ENCODE results near the gene LBX2.
"Not testable (repeated sequence)": the region's sequence is repeated elsewhere in the genome, so short reads cannot be mapped to it uniquely, and the experiment has no call there.

The LBX2 gene

GRCh38 chr2:74503506-74504475, 4.4 kb upstream of the LBX2 start:
- no peak for DNase-seq

- DNase-seq: no peak
Observed at GRCh38 chr2:74502720-74503505, 3.5 kb upstream of the LBX2 start.

GRCh38 chr2:74502147-74502719, 2.8 kb upstream of the LBX2 start:
- no peak for DNase-seq

- no peak for DNase-seq
Observed at GRCh38 chr2:74501335-74502071, 2.1 kb upstream of the LBX2 start.

- no peak for DNase-seq
Observed at GRCh38 chr2:74500578-74500946, 1.2 kb upstream of the LBX2 start.

- no peak for DNase-seq
Observed at GRCh38 chr2:74499940-74500577, 656 bp upstream of the LBX2 start.

GRCh38 chr2:74498500-74499266, 720 bp downstream of the LBX2 start:
- DNase-seq: no peak

- DNase-seq: no peak
Observed at GRCh38 chr2:74497777-74498499, 1.5 kb downstream of the LBX2 start.

GRCh38 chr2:74496997-74497776, 2.2 kb downstream of the LBX2 start:
- no peak for DNase-seq

GRCh38 chr2:74495440-74495839, 4.0 kb downstream of the LBX2 start:
- no peak for DNase-seq

GRCh38 chr2:74493546-74493945, 5.9 kb downstream of the LBX2 start:
- DNase-seq: no peak

- DNase-seq: no peak
Observed at GRCh38 chr2:74491648-74492544, 7.5 kb downstream of the LBX2 start.

GRCh38 chr2:74489906-74490305, 9.5 kb downstream of the LBX2 start:
- no peak for DNase-seq

GRCh38 chr2:74488643-74489481, 10.5 kb downstream of the LBX2 start:
- DNase-seq: no peak

GRCh38 chr2:74486141-74486540, 13.3 kb downstream of the LBX2 start:
- no peak for DNase-seq

- not testable (repeated sequence) for DNase-seq
Observed at GRCh38 chr2:74483675-74484164, 15.7 kb downstream of the LBX2 start.

GRCh38 chr2:74482801-74483674, 16.4 kb downstream of the LBX2 start, which contains the start of the genes CCDC142 and TTC31:
TSS of gene CCDC142 (minus strand) at chr2:74482998. CDS start at chr2:74482837, 161 bp downstream.
TSS of gene TTC31 (plus strand) at chr2:74483081. CDS start at chr2:74483096, 15 bp downstream.
- DNase-seq: peak; percentile 90

All from NCI-H1417 treated with DMSO at 0.1 percent for 48 hours (cell line).